Fibroblast of mammary gland (primary cell): Measurements from ENCODE around the gene RIPK4.
"Not testable (repeated sequence)": the region's sequence is repeated elsewhere in the genome, so short reads cannot be mapped to it uniquely, and the experiment has no call there.

Experiments used
- DNase-seq: peaks from one replicate; pipeline ENCODE4 v3.0.0-alpha.2; 2010; ENCODE audit warnings: low read depth
- H3K4me3 ChIP-seq: 2 replicates; pipeline ENCODE4 v1.5.1; 2011; ENCODE audit warnings: low read depth, mild to moderate bottlenecking, low read length, moderate library complexity; ENCODE audit not compliant: control insufficient read depth
- TF ChIP-seq, protein P1 (sequence below): conservative IDR thresholded peaks from 2 replicates; pipeline ENCODE4 v1.5.1; 2011; ENCODE audit warnings: low read depth, low read length, inconsistent platforms; ENCODE audit not compliant: control insufficient read depth, insufficient read depth

The RIPK4 gene

DNA sequence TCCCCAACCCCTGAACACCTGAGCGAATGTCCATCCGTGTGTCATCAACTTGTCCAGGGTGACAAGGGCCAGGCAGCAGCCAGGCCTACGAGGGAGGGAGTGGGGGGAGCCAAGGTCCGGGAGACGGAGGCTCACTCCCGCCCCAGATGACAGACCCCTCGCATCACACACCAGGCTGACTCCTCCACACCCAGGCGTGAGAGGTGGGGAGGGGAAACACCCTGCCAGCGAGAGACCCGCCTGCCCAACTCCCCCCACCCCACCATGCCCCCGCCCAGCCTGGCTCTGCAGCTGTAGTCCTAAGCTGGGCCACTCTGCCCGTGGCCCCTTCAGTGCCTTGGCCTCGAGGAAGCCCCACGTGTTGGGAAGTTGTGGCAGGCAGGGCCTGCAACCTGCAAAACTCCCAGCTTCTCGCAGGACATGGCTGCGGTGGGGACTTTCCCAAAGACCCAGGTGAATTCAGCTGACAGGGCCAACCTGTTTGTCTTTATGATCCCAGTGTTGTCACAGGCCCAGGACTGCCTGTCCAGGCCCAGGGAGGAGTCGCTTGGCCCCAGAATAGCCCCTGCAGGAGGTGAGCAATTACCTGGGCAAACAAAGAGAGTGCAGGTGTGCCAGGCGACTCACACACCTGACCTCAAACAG, 62.9 kb downstream of the RIPK4 start:
- no peak for DNase-seq
- no peak overlapping the region for H3K4me3 ChIP-seq
- TF ChIP-seq, protein P1, sequence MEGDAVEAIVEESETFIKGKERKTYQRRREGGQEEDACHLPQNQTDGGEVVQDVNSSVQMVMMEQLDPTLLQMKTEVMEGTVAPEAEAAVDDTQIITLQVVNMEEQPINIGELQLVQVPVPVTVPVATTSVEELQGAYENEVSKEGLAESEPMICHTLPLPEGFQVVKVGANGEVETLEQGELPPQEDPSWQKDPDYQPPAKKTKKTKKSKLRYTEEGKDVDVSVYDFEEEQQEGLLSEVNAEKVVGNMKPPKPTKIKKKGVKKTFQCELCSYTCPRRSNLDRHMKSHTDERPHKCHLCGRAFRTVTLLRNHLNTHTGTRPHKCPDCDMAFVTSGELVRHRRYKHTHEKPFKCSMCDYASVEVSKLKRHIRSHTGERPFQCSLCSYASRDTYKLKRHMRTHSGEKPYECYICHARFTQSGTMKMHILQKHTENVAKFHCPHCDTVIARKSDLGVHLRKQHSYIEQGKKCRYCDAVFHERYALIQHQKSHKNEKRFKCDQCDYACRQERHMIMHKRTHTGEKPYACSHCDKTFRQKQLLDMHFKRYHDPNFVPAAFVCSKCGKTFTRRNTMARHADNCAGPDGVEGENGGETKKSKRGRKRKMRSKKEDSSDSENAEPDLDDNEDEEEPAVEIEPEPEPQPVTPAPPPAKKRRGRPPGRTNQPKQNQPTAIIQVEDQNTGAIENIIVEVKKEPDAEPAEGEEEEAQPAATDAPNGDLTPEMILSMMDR = no peak

DNA sequence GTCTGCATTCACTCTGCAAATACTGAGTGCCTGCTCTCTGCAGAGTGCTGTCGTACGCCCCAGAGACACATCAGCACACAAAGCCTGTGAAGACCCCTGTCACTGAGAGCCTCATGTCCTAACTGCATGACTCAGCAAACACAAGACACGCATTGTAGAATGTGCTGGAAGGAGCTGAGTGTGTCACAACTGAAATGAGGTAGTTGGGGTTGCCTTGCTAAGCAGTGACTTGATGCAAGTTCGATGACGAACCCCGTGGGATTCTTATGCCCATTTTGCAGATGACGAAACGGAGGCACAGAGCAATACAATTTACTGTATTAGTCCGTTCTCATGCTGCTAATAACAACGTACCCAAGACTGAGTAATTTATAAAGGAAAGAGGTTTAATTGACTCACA, 65.1 kb downstream of the RIPK4 start:
- TF ChIP-seq, protein P1 = no peak
- DNase-seq = peak; percentile 26

DNA sequence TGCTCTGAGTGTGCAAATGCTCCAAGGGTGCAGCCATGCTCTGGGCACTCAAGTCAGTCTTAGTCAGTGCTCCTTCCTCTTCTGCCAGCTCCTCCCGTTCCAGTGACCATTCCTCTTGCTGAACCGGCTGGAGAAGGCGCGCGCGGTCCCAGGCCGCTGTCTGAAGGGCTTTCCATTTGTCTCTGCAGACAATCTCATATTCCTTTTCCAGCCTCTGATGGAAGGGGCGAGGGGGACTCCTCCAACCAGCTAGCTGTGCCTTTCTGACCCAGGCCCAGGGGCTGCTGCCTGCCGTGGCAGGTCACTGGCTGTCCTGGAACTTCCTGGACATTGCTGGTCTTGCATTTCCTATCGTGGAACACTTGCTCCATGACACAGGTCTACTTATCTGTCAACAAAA, 67.5 kb downstream of the RIPK4 start:
- DNase-seq = no peak
- TF ChIP-seq, protein P1 = no peak
- no peak overlapping the region for H3K4me3 ChIP-seq

More for the DNA sequence above, 65.1 kb downstream of the RIPK4 start:
- H3K4me3 ChIP-seq = no peak overlapping the region

DNA sequence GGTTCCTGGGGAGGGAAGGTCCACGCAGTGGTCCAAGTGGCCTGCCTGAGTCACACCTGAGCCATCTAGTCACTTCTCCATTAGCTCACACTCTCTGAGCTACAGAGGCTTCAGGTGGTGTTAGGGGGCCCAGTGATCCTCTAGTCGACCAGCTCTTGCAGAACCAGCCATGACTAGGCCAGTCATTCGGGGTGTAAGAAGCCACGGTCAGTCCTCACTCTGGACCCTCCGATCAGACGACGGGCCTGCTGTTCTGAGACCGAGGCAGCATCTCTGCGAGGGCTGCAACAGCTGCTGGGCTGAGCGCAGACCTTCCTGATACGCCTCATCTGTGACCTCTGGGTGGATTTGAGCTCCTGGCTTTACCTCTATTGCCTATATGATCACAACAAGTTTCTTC, 68.8 kb downstream of the RIPK4 start:
- TF ChIP-seq, protein P1 = no peak
- DNase-seq = no peak
- no peak overlapping the region for H3K4me3 ChIP-seq

DNA sequence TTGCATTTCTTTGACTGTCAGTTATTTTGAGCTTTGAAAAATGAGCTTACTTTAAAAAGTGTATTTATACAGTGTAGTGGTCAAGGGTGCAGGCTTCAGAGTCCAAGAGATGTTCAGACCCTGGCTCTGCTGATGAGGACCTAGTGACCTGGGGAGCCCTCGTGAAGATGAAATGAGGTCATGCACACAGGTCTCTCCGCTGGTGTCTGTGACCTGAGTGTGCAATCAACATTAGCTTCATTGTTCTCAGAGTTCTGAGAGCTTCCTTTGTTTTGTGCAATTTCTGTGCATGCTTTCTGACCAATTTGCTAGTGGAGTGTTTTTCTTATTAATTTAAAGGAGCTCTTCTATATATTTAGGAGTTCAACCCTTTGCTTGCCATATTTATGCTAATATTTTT, 71.3 kb downstream of the RIPK4 start:
- TF ChIP-seq, protein P1 = no peak
- DNase-seq = no peak
- no peak overlapping the region for H3K4me3 ChIP-seq

DNA sequence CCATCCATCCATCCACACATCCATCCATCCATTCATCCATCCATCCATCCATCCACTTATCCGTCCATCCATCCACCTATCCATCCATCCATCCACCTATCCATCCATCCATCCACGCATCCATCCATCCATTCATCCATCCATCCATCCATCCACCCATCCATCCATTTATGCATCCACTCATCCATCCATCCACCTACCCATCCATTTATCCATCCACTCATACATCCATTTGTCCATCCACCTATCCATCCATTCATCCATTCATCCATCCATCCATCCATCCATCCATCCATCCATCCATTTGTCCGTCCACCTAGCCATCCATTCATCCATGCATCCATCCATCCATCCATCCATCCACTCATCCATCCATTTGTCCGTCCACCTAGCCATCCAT, 72.8 kb downstream of the RIPK4 start:
- H3K4me3 ChIP-seq, DNase-seq: not testable (repeated sequence)

DNA sequence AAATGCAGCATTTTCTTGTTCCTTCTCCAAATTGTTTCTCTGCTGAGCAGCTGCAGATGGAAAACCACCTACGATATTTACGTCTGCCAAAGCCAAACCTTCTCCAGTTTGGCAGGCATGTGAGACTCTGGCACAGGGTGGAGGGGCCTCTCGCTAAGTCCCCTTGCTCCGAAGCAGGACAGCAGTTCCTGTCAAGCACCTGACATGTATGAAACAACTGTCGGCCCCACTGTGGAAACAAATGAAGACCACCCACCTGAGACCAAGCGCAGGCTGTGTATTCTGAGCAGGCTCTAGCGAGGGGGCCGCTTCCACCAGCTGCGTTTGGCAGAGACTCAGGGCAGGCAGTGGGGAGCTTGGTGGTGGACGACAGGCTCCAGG, 74.7 kb downstream of the RIPK4 start:
- no peak overlapping the region for H3K4me3 ChIP-seq
- DNase-seq = no peak
- TF ChIP-seq, protein P1 = no peak
